Measurements from ENCODE around the gene CRYL1. TPM values are rescaled to one million over a fixed set of nuclear protein-coding genes. Genes with fewer than 3 reads are reported as not detected.
A peak's percentile ranks its signal among the peaks of the same experiment; 100 is the strongest.

CRYL1 gene
- total and polyA plus RNA-seq, 2 of the 13 experiments (the other 11 are each of a cell fraction or from before 2014, with no cell fraction given), result 57.2 to 115 TPM

DNA sequence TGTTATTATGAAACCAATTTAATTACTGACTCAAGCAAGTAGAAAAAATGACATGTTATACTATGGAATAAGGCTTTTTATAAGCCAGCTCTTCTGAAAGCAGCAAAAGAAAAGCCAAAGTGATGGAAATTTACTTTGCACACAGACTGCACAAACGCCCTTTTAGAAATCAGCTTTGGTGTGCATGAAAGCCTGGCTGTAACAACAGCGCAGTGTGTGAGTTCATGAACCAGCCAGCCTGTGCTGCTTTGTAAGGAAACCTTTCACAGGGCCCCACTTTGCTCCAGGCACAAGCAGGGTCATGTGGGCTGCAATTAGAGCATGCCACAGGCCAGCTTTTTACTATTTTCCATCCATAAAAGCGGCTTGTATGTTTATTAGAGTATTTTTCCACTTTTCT, 27.7 kb upstream of the CRYL1 start (continued):
- TF ChIP-seq, protein P1, sequence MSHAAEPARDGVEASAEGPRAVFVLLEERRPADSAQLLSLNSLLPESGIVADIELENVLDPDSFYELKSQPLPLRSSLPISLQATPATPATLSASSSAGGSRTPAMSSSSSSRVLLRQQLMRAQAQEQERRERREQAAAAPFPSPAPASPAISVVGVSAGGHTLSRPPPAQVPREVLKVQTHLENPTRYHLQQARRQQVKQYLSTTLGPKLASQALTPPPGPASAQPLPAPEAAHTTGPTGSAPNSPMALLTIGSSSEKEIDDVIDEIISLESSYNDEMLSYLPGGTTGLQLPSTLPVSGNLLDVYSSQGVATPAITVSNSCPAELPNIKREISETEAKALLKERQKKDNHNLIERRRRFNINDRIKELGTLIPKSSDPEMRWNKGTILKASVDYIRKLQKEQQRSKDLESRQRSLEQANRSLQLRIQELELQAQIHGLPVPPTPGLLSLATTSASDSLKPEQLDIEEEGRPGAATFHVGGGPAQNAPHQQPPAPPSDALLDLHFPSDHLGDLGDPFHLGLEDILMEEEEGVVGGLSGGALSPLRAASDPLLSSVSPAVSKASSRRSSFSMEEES (CRISPR knock-in tag; IDR thresholded peaks at IDR 0.05), result 0 out of 2 replicates have a peak, but pooled peaks have one; percentile 55
- TF ChIP-seq, protein P2, sequence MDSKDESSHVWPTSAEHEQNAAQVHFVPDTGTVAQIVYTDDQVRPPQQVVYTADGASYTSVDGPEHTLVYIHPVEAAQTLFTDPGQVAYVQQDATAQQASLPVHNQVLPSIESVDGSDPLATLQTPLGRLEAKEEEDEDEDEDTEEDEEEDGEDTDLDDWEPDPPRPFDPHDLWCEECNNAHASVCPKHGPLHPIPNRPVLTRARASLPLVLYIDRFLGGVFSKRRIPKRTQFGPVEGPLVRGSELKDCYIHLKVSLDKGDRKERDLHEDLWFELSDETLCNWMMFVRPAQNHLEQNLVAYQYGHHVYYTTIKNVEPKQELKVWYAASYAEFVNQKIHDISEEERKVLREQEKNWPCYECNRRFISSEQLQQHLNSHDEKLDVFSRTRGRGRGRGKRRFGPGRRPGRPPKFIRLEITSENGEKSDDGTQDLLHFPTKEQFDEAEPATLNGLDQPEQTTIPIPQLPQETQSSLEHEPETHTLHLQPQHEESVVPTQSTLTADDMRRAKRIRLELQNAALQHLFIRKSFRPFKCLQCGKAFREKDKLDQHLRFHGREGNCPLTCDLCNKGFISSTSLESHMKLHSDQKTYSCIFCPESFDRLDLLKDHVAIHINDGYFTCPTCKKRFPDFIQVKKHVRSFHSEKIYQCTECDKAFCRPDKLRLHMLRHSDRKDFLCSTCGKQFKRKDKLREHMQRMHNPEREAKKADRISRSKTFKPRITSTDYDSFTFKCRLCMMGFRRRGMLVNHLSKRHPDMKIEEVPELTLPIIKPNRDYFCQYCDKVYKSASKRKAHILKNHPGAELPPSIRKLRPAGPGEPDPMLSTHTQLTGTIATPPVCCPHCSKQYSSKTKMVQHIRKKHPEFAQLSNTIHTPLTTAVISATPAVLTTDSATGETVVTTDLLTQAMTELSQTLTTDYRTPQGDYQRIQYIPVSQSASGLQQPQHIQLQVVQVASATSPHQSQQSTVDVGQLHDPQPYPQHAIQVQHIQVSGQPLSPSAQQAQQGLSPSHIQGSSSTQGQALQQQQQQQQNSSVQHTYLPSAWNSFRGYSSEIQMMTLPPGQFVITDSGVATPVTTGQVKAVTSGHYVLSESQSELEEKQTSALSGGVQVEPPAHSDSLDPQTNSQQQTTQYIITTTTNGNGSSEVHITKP (CRISPR knock-in tag; IDR thresholded peaks at IDR 0.05; ENCODE audit: low read depth), result no peak
- TF ChIP-seq, protein P3, sequence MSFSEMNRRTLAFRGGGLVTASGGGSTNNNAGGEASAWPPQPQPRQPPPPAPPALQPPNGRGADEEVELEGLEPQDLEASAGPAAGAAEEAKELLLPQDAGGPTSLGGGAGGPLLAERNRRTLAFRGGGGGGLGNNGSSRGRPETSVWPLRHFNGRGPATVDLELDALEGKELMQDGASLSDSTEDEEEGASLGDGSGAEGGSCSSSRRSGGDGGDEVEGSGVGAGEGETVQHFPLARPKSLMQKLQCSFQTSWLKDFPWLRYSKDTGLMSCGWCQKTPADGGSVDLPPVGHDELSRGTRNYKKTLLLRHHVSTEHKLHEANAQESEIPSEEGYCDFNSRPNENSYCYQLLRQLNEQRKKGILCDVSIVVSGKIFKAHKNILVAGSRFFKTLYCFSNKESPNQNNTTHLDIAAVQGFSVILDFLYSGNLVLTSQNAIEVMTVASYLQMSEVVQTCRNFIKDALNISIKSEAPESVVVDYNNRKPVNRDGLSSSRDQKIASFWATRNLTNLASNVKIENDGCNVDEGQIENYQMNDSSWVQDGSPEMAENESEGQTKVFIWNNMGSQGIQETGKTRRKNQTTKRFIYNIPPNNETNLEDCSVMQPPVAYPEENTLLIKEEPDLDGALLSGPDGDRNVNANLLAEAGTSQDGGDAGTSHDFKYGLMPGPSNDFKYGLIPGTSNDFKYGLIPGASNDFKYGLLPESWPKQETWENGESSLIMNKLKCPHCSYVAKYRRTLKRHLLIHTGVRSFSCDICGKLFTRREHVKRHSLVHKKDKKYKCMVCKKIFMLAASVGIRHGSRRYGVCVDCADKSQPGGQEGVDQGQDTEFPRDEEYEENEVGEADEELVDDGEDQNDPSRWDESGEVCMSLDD (CRISPR knock-in tag; IDR thresholded peaks at IDR 0.05; ENCODE audit: borderline replicate concordance), result no peak
- TF ChIP-seq, protein P4, sequence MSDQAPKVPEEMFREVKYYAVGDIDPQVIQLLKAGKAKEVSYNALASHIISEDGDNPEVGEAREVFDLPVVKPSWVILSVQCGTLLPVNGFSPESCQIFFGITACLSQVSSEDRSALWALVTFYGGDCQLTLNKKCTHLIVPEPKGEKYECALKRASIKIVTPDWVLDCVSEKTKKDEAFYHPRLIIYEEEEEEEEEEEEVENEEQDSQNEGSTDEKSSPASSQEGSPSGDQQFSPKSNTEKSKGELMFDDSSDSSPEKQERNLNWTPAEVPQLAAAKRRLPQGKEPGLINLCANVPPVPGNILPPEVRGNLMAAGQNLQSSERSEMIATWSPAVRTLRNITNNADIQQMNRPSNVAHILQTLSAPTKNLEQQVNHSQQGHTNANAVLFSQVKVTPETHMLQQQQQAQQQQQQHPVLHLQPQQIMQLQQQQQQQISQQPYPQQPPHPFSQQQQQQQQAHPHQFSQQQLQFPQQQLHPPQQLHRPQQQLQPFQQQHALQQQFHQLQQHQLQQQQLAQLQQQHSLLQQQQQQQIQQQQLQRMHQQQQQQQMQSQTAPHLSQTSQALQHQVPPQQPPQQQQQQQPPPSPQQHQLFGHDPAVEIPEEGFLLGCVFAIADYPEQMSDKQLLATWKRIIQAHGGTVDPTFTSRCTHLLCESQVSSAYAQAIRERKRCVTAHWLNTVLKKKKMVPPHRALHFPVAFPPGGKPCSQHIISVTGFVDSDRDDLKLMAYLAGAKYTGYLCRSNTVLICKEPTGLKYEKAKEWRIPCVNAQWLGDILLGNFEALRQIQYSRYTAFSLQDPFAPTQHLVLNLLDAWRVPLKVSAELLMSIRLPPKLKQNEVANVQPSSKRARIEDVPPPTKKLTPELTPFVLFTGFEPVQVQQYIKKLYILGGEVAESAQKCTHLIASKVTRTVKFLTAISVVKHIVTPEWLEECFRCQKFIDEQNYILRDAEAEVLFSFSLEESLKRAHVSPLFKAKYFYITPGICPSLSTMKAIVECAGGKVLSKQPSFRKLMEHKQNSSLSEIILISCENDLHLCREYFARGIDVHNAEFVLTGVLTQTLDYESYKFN (CRISPR knock-in tag; conservative IDR thresholded peaks at IDR 0.05), result peak; percentile 80
- no peak for TF ChIP-seq ZNF101 (CRISPR knock-in tag; IDR thresholded peaks at IDR 0.05; ENCODE audit: borderline replicate concordance, low read depth)
- TF ChIP-seq, protein P5, sequence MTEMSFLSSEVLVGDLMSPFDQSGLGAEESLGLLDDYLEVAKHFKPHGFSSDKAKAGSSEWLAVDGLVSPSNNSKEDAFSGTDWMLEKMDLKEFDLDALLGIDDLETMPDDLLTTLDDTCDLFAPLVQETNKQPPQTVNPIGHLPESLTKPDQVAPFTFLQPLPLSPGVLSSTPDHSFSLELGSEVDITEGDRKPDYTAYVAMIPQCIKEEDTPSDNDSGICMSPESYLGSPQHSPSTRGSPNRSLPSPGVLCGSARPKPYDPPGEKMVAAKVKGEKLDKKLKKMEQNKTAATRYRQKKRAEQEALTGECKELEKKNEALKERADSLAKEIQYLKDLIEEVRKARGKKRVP (CRISPR knock-in tag; IDR thresholded peaks at IDR 0.05), result no peak
- peak; percentile 49; the same call in 1 of the 2 replicates for TF ChIP-seq HMG20A (CRISPR knock-in tag; IDR thresholded peaks at IDR 0.05; ENCODE audit: borderline replicate concordance)
- no peak for TF ChIP-seq MTA1 (CRISPR knock-in tag; IDR thresholded peaks at IDR 0.05; ENCODE audit: borderline replicate concordance)
- TF ChIP-seq NFATC3 (CRISPR knock-in tag; IDR thresholded peaks at IDR 0.05), result no peak
- peak; percentile 55; the same call in 1 of the 2 replicates for TF ChIP-seq ZNF264 (CRISPR knock-in tag; IDR thresholded peaks at IDR 0.05)
- TF ChIP-seq NCOR1 (IDR thresholded peaks at IDR 0.05; ENCODE audit: borderline replicate concordance, low read length), result no peak
- TF ChIP-seq MIXL1 (CRISPR knock-in tag; IDR thresholded peaks at IDR 0.05), result 0 out of 2 replicates have a peak, but pooled peaks have one; percentile 28
- no peak for TF ChIP-seq ZNF33A (CRISPR knock-in tag; IDR thresholded peaks at IDR 0.05; ENCODE audit: borderline replicate concordance)

Measured in HepG2 (cell line).